Stimulated activated effector memory CD8-positive, alpha-beta T cell treated with anti-CD3 and anti-CD28 coated beads, Interleukin-12 subunit alpha, Interleukin-12 subunit beta, amount 100 ng/mL, for 72 hours (primary cell): ENCODE measurements around the gene SDCBP2.

ENCODE experiments used
- ATAC-seq: fragments of 150-1000 bp; cut with Tn5 transposase; 2 replicates; pipeline ENCODE4 v1.10.0; 2021
- DNase-seq, 2 donors: peaks; one replicate each; pipeline ENCODE4 v3.0.0; 2021 to 2022; ENCODE audit warnings: low spot score in 2 of 2
- H3K27ac Mint-ChIP-seq: one replicate; pipeline ENCODE4 v1.8.0; 2022; ENCODE audit warnings: mild to moderate bottlenecking, mixed read lengths
- H3K36me3 Mint-ChIP-seq: one replicate; pipeline ENCODE4 v1.8.0; 2022; ENCODE audit warnings: mild to moderate bottlenecking, mixed read lengths
- H3K4me1 Mint-ChIP-seq: one replicate; pipeline ENCODE4 v1.8.0; 2022; ENCODE audit warnings: mixed read lengths
- H3K4me3 Mint-ChIP-seq: one replicate; pipeline ENCODE4 v1.8.0; 2022; ENCODE audit warnings: mild to moderate bottlenecking, mixed read lengths
- H3K9me3 Mint-ChIP-seq: one replicate; pipeline ENCODE4 v1.8.0; 2022; ENCODE audit warnings: mixed read lengths

Gene SDCBP2

DNA sequence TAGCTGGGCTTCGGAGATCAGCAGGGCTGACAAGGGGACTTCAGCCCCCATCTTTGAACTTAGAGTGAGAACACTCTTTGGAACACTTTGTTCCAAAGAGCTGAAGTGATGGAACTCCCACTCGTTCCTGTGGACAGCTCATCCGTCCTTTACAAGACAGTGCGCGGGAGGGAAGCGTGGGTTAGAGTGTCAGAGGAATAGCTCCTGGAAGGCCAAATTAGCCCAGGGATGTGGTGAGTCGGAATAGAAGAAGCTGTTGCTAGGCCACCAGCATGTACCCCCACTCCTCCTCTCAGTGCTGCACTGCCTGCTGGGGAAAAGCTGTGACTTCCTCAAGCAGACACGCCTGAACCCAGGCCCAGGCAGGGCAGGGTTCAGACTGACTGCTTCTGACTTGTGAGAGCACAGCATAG lies 1.7 kb downstream of the SDCBP2 start:
- Mint-ChIP-seq H3K9me3 (no peaks in the 10 kb centered on the region), H3K4me1 (peaks cover 29% of the 10 kb centered on the region), H3K4me3 (no peak overlapping the region), H3K36me3 (peaks cover 15% of the 10 kb centered on the region), H3K27ac (no peak overlapping the region)
- ATAC-seq, result no peak
- peak; percentile 2 to 49 for DNase-seq

DNA sequence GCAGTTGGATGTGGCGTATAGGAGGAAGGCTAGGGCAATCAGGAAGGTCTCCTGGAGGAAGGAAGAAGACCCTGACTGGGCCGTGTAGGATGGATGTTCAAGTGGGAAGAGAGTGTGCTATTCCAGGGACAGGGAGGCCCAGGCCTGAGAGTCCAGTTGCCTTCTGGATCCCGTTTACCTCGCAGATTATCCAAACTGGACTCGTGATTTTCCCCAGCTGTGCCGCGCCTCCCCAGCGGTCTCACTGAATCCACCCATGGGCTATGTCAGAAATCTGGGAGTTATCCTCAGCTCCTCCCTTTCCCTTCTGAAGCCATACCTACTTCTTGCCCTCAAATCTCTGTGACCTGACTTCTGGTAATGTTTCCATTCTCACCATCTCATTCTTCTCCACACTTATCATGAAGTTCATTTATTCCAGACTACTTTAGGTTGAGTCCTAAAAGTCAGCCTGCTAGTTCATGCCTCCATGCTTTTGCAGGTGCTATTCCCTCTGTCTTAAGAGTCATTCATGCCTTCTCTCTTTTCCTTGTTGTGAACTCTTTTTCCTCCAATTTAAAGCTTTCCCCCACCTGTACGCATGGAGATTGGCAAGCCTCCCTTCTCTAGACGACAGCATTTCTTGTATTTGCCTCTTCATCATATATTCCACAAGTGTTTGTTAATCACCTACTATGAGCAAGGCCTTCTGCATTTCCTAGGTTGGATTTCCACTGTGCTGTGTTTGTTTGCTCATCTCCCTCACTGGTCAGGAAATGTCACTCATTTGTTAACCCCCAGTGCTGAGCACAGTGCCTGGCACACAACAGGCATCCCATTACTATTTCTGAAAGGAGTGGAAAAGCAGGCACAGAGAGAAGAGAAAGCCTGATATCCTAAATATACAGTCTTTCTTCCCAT lies 2.7 kb downstream of the SDCBP2 start:
- DNase-seq (peak in 1 of 2 donors; percentile 47), ATAC-seq (no peak)
- Mint-ChIP-seq H3K4me3 (no peak overlapping the region), H3K36me3 (peaks cover 10% of the 10 kb centered on the region), H3K27ac (no peak overlapping the region), H3K4me1 (peaks cover 19% of the 10 kb centered on the region), H3K9me3 (no peaks in the 10 kb centered on the region)

DNA sequence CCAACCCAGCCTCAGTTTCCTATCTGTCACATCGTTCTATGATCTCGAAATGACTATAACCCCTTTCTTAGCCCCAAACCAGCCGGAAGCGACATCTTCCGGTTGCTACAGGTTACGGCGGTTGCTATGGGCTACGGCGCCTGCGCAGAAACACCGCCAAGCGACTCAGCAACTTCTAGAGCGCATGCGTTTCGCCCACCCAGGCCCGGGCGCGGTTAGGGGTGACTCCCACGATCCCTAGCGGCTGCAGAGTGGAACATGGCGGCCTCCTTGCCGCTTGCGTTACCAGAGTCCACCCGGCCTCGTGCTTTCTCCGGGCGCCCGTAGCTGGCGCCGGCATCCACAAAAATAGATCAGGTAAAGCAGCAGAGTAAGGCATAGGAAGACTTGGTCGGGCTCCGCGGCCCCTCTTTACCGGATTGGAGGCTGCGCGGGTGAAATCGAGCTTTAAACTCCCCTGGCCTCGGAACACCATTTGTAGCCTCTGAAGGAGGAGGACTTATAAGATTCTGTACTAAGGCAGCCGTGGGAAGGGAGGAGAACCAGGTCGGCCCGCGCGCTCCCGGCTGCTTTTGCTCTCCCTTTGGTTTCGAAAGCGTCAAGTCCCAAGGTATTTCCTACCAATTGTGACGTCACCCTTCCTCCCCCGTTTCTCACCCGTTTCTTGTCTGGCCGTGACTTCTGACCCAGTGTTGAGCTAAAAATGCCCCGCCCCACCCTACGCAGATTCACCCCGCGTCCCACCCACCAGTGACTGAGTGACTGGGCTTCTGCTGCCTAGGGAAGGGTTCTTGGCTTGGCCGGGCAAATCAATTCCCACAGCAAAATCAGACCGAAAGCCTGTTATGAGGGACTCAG lies 3.5 kb downstream of the SDCBP2 start:
- peaks cover 10% of the 10 kb centered on the region for H3K4me1 Mint-ChIP-seq
- H3K27ac Mint-ChIP-seq, result no peak overlapping the region
- ATAC-seq, result peak; percentile 91
- H3K4me3 Mint-ChIP-seq, result no peak overlapping the region
- no peaks in the 10 kb centered on the region for H3K9me3 Mint-ChIP-seq
- peaks cover 11% of the 10 kb centered on the region for H3K36me3 Mint-ChIP-seq
- peak; percentile 96 to 100 for DNase-seq

DNA sequence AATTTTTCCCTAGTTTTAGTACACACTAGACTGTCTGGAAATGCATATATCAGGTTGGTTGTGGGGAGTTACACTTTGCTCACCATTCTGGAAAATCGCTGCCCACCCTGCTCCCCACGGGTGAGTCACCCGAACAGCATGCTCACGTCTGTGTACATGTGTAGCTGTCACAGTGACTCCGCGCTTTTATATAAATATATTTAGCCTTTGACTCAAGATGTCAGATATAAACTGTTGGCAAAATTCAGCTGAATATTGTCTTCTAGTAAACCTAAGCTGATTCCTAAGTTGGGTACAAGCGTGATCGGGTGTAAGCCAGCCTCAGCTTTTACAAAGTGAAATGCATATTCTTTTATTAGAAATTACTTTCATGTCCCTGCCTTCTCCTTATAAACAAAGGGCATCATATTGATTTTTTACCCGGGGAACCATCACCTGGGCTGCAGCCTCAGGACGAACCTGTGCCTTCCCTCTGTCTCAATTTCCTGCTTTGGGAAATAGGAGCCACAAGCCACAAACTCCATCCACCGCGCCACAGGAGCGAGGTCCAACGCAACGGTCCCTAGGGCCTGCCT lies 4.3 kb downstream of the SDCBP2 start:
- Mint-ChIP-seq H3K4me1 (peaks cover 3% of the 10 kb centered on the region), H3K27ac (no peak overlapping the region), H3K9me3 (no peaks in the 10 kb centered on the region), H3K36me3 (peaks cover 9% of the 10 kb centered on the region), H3K4me3 (no peak overlapping the region)
- DNase-seq (no peak), ATAC-seq (no peak)

DNA sequence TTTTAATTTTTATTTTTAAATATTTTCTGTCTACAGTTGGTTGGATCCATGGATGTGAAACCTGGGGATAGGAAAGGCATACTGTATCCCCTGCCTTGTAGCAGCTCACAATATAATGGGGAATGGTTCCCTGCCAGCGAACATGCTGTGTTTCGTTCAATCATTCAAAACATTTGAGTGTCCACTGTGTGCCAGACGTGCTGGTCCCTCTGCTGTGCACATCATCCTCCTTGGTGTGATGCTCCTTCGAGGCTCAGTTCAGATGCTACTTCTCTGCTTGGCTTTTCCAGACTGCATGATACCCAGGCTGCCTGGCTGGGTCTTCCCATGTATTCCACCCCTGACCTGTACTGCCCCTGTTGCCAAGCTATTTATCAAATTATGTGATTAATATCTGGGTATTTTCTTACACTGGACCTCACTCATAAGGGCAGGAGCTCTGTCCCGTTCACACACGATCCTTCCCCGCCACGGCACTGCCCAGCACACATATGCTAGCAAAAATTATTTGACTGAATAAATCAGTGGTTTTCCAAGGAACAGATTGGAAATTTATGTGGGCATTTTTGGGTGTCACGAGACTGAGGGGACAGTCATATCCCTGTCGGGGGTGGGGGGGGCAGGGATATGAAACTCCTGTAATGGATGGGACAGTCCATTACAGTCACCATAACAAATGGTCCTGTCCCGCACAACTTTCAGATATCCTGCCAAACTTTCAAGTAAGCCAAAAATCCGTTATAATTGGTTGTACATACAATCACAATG lies 4.9 kb downstream of the SDCBP2 start:
- no peak for DNase-seq
- no peak for ATAC-seq
- H3K27ac Mint-ChIP-seq, result no peak overlapping the region
- H3K4me3 Mint-ChIP-seq, result no peak overlapping the region
- H3K9me3 Mint-ChIP-seq, result no peaks in the 10 kb centered on the region
- no peaks in the 10 kb centered on the region for H3K4me1 Mint-ChIP-seq
- H3K36me3 Mint-ChIP-seq, result peaks cover 5% of the 10 kb centered on the region

DNA sequence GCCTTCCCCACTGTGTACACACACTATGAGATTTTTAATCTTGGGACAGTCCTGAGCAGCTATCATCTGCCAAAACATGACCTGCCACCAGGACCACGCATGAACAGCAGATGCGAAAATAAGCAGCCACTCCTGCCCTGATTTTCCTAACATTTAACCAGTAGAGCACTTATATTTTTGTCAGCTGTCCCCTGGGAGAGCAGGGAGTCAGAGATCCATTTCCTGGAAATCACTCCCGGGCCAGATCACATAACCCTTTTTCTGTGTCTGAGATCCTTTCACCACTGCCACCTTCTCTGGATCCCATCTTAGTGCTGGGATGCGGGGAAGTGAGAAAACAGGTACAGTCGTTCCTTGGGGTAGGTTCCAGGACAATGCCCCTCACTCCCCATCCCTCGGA lies 5.7 kb downstream of the SDCBP2 start:
- DNase-seq (no peak), ATAC-seq (no peak)
- Mint-ChIP-seq H3K36me3 (peaks cover 5% of the 10 kb centered on the region), H3K27ac (peak overlapping the region; percentile 54), H3K4me3 (no peak overlapping the region), H3K9me3 (no peaks in the 10 kb centered on the region), H3K4me1 (no peaks in the 10 kb centered on the region)

DNA sequence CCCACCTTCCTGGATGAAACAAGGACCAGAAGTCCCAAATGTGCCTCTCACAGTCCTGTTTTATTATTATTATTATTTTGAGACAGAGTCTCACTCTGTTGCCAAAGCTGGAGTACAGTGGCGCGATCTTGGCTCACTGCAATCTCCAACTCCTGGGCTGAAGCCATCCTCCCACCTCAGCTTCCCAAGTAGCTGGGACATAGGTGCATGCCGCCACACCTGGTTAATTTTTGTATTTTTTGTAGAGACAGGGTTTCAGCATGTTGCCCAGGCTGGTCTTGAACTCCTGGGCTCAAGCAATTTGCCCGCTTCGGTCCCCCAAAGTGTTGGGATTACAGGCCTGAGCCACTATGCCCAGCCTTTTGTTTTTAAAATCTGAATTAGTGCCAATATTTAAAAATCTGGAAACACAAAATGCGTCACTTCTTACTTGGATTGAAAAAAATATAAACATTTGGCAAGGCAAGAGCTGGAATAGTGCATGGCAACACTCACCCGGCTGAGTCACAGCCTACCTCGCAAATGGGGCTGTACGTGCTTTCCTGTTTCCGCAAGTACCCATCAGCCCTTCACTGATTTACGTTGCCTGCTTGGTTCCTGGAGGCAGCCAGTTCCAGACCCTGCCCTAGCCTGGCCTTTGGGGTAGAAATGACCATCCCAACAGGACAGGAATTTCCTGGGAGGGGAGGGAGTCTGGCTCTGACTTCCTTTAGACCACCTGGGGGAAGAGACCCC lies 6.3 kb downstream of the SDCBP2 start:
- no peak for ATAC-seq
- peaks cover 5% of the 10 kb centered on the region for H3K36me3 Mint-ChIP-seq
- H3K27ac Mint-ChIP-seq, result peak overlapping the region; percentile 54
- no peak overlapping the region for H3K4me3 Mint-ChIP-seq
- H3K4me1 Mint-ChIP-seq, result peaks cover 6% of the 10 kb centered on the region
- H3K9me3 Mint-ChIP-seq, result no peaks in the 10 kb centered on the region
- DNase-seq, result no peak

DNA sequence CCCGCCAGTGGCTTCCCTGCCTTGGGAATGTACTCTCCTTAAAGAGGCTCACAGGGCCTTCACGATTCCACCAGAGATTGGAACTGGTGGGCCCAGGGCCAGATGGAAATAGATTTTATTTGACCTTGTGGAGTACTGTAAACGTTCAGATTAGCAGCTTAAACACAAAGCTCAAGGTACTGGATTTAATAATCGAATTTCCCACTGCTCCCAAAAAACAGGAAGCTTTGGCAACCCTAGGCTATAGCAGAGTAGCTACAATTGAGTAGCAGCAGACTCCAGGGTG lies 7.3 kb downstream of the SDCBP2 start:
- peaks cover 10% of the 10 kb centered on the region for H3K4me1 Mint-ChIP-seq
- no peaks in the 10 kb centered on the region for H3K9me3 Mint-ChIP-seq

DNA sequence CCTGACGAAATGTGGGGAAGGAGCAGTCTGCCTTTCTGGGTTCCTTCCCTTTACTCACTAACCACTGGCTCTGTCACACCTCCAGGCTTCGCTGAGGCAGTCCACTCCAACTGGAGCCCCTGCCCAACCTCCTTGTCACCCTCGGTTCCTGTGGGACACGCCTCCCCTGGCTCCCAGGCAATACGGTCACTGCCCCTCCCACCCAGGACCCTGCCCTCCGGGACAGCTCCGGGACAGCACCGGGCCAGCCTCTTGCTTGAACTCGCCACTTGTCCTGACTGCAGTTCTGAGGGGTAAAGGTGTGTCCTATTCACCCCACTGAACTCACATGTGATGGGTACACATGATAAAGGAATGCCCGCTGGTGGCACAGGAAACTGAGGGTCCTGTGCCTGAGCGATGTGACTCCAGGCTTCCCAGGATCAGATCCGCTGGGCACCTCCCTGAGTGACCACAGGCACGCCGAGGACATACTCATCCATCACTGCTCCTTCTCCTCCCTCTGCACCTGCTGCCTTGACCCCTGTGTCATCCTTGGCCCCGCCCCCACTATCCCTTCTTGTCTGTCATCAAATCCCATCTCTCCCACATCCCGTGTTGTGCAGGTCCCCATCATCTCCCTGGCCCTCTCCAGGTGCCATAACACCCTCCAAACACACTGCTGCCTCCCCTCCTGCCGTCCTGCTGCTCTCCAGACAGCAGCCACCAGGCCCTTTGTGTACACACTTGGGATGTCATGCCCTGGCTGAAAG lies 7.9 kb downstream of the SDCBP2 start:
- H3K36me3 Mint-ChIP-seq, result peaks cover 5% of the 10 kb centered on the region
- ATAC-seq, result no peak
- no peak overlapping the region for H3K4me3 Mint-ChIP-seq
- H3K9me3 Mint-ChIP-seq, result no peaks in the 10 kb centered on the region
- no peak for DNase-seq
- H3K4me1 Mint-ChIP-seq, result peaks cover 10% of the 10 kb centered on the region
- peak overlapping the region; percentile 85 for H3K27ac Mint-ChIP-seq

More for the DNA sequence above, 7.3 kb downstream of the SDCBP2 start:
- DNase-seq, result no peak
- peaks cover 5% of the 10 kb centered on the region for H3K36me3 Mint-ChIP-seq
- H3K4me3 Mint-ChIP-seq, result no peak overlapping the region
- peak overlapping the region; percentile 85 for H3K27ac Mint-ChIP-seq
- ATAC-seq, result no peak

DNA sequence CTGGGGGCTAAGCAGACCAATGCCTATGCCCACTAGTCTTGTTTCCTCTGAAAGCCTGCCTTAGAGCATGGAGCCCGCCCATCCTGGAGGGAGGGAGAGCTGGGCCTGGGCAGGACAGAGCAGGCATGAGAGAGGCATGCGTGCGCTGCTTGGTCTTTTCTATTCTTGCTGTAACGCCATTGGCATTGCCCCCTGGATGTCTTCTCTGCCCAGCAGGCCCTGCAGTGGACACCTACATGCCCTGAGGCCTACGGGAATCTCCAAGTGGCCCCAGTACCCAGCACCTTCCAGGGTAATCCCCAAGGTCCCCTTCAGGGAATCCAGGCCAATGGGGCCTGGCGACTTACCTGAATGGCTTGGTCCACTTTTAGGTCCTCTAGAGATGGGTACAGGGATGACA lies 8.9 kb downstream of the SDCBP2 start:
- ATAC-seq (no peak), DNase-seq (no peak)
- H3K36me3 Mint-ChIP-seq, result peaks cover 5% of the 10 kb centered on the region
- no peak overlapping the region for H3K4me3 Mint-ChIP-seq
- H3K27ac Mint-ChIP-seq, result no peak overlapping the region
- H3K9me3 Mint-ChIP-seq, result no peaks in the 10 kb centered on the region
- H3K4me1 Mint-ChIP-seq, result peaks cover 10% of the 10 kb centered on the region

DNA sequence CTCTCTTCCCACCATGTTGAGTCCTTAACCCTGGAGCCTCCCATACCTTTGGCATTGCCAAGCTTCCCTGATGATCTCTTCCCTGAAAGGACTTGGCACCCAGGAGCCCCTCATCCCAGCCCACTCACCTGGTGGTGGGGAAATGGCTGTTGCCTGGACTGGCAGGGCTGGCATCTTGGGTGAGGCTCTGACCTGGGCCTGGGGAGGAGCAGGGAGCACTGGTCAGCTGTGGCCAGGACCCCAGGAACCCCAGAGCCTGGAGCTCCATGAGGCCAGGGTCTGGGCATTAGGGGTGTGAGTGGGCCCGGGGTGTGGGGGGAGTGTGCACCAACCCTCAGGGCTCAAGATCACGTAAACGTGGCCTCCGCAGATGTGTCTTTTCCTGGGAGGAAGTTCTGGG lies 9.5 kb downstream of the SDCBP2 start:
- ATAC-seq (no peak), DNase-seq (no peak)
- H3K4me3 Mint-ChIP-seq, result no peak overlapping the region
- H3K4me1 Mint-ChIP-seq, result peaks cover 10% of the 10 kb centered on the region
- peak overlapping the region; percentile 61 for H3K27ac Mint-ChIP-seq
- H3K36me3 Mint-ChIP-seq, result peaks cover 5% of the 10 kb centered on the region
- no peaks in the 10 kb centered on the region for H3K9me3 Mint-ChIP-seq

DNA sequence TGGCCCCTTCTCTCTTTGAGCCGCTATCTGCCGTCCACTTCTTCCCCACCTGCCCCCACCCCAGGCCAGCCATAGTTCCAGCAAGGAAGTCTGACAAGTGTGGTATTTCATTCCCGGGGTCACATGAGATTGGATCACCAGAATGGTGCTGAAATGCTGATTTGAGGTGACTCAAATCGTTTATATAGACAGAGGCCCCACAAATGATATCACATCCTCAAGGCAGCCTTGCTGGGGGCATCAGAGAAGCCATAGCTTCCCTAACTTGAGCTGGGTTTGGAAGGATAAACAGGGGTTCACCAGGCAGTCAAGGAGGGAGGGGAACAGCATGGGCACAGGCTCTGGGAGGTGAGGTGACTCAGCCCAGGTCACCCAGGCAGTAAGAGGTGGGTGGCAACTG lies 9.9 kb downstream of the SDCBP2 start:
- Mint-ChIP-seq H3K4me3 (no peak overlapping the region), H3K27ac (peak overlapping the region; percentile 61), H3K36me3 (peaks cover 5% of the 10 kb centered on the region), H3K4me1 (peaks cover 10% of the 10 kb centered on the region), H3K9me3 (no peaks in the 10 kb centered on the region)
- DNase-seq (no peak), ATAC-seq (no peak)

DNA sequence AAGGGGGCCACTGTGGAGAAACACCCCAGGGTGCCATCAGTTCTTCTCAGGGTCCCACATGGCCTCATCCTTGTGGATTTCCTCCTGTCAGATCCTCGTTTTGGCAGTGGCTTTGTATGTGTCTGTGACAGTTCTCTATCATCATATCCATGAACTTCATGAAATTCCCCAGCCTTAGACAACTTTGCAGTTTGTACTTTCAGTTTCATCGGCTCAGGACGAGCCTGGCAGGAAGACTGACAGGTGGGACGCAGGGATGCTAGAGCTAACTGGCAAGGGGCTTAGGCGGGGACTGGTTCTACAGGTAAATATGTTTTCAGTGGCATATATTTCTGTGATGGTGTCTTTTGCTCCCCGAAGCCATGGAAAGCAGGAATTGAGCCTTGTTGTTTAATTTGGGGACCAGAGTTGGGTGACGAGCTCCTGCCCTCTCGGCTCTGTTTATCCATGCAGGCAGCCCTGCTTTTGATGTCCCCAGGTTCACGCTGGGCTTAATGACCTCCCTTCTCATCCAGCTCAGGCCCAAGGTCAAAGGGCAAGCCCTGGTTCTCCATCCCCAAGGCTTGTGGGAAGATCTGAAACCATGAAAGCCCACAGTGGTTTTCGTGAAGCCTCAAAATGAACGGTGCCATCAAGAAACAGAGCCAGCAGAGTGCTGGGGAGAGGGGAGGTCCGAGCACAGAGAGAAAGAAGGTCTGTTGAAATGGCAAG lies 11.2 kb downstream of the SDCBP2 start:
- no peak for ATAC-seq
- Mint-ChIP-seq H3K36me3 (peaks cover 5% of the 10 kb centered on the region), H3K4me3 (no peak overlapping the region), H3K4me1 (peaks cover 10% of the 10 kb centered on the region), H3K9me3 (no peaks in the 10 kb centered on the region), H3K27ac (peak overlapping the region; percentile 23)
- no peak for DNase-seq
